Upper lobe of right lung (tissue), 1 donor: ENCODE results near the gene BCL11A. TPM values are rescaled to one million over a fixed set of nuclear protein-coding genes. Genes with fewer than 3 reads are reported as not detected.

ENCODE experiments used
- ATAC-seq: fragments of 200-7000 bp; cut with Tn5 transposase; one replicate; pipeline ENCODE4 v1.9.1; 2020; ENCODE audit warnings: mild to moderate bottlenecking, moderate library complexity
- DNase-seq: peaks from one replicate; pipeline ENCODE4 v3.0.0-alpha.2; 2020
- H3K27ac ChIP-seq: fragments of 200-600 bp; one replicate; pipeline ENCODE4 v1.8.0; 2022
- H3K27me3 ChIP-seq: fragments of 200-600 bp; one replicate; pipeline ENCODE4 v1.8.0; 2022; ENCODE audit warnings: mild to moderate bottlenecking
- H3K36me3 ChIP-seq: fragments of 200-600 bp; one replicate; pipeline ENCODE4 v1.8.0; 2022
- H3K4me1 ChIP-seq: fragments of 200-600 bp; one replicate; pipeline ENCODE4 v1.8.0; 2022
- H3K4me3 ChIP-seq: fragments of 200-600 bp; one replicate; pipeline ENCODE4 v1.8.0; 2022; ENCODE audit warnings: mild to moderate bottlenecking
- H3K9me3 ChIP-seq: fragments of 200-600 bp; one replicate; pipeline ENCODE4 v1.8.0; 2022
- intact Hi-C: fragments of 100-400 bp; cut with DNase I; formaldehyde crosslinking; loops from one replicate; pipeline ENCODE4 v1.11.0; 2022
- total RNA-seq: library from RNA; stranded (reverse); fragmentation: NEBNext Ultra II Directional; extraction: Animal tissue kit (Norgen Biotek cat#: 25700); gene quantifications from one replicate; pipeline ENCODE4 v1.2.1, GENCODE V29; 2021
- TF ChIP-seq, protein P1 (sequence below): fragments of 200-600 bp; IDR thresholded peaks from one replicate; pipeline ENCODE4 v1.8.0; 2022; ENCODE audit warnings: antibody characterized with exemption
- donor health status: DM: no; HTN: yes; CAD: no; lungs with severe emphysema.

The BCL11A gene
- total RNA-seq, 1 donor from 2014 or later: 10.3 TPM

DNA sequence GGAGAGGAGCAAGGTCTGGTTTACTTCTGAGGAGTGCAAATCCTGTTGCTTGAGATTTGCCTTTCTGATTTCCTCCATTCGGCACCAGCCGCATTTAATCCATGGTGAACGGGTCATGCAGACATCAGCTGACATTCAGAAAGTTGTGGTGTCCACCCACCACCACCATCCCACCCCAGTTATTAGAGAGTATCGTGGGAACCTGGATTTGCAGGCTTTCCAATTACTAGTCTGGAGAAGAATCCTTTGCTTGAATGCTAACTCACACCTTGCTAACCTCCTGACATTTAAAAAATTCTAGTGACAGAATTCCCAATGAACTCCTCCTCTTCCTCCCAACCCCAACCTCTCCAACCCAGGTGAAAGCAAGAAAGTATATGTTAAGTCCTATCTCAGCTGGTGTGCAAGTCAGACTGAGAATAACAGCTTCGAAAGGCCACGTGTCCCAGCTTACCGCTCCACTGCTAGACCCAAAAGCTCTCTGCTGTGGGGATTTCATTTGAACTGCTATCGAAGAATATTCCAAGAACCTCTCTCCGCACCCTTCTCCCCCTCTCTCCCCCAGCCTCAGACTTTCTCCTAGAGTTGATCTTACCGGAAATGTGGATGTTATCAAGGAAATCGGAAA is 17.7 kb downstream of the BCL11A start:
- Histone ChIP-seq H3K4me3 (no peak overlapping the region), H3K27me3 (peaks cover 7% of the 10 kb centered on the region), H3K4me1 (peaks cover 6% of the 10 kb centered on the region), H3K9me3 (no peaks in the 10 kb centered on the region), H3K36me3 (no peaks in the 10 kb centered on the region), H3K27ac (no peak overlapping the region)
- ATAC-seq: no peak
- intact Hi-C loops: no loop called here
- TF ChIP-seq, protein P1, sequence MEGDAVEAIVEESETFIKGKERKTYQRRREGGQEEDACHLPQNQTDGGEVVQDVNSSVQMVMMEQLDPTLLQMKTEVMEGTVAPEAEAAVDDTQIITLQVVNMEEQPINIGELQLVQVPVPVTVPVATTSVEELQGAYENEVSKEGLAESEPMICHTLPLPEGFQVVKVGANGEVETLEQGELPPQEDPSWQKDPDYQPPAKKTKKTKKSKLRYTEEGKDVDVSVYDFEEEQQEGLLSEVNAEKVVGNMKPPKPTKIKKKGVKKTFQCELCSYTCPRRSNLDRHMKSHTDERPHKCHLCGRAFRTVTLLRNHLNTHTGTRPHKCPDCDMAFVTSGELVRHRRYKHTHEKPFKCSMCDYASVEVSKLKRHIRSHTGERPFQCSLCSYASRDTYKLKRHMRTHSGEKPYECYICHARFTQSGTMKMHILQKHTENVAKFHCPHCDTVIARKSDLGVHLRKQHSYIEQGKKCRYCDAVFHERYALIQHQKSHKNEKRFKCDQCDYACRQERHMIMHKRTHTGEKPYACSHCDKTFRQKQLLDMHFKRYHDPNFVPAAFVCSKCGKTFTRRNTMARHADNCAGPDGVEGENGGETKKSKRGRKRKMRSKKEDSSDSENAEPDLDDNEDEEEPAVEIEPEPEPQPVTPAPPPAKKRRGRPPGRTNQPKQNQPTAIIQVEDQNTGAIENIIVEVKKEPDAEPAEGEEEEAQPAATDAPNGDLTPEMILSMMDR: no peak
- no peak for DNase-seq

DNA sequence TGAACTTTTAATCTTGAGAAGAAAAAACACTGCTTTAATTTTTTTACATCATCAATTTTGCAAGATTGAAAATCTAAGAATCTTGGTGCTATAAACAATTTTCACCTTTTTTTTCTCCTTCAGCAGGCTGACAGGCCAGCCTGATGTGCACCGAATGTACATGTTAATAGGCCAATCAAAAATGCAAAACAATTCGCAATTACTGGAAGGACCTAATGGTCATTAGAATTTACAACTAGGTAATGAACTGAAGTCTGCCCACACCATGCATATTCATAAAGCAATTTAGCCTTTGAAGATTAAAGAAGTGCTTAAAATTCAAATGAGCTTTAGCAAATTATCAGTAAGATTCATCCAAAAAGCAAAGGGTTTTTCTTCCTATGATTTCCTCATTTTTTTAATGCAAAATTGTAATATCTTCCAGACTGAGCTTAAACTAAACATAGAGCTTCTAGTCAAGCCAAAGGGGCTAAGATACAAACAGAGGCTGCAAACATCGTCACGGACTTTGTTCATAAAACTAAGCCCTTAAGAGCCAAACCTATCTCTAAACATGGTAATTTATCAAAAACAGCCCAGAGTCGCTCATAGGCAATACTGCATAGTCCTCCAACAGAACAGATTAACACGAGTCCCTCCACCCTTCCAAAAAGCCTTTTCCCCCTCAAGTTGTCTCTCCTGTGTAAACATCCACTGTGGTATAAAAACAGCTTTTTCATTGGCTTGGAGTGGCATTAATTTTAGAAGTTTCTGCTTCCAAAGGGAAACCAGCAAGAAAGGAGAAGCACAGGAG is 18.4 kb downstream of the BCL11A start:
- ATAC-seq (no peak), DNase-seq (no peak)
- H3K4me3 ChIP-seq: no peak overlapping the region
- intact Hi-C loops: no loop called here
- H3K9me3 ChIP-seq: no peaks in the 10 kb centered on the region
- H3K27ac ChIP-seq: no peak overlapping the region
- H3K4me1 ChIP-seq: peaks cover 7% of the 10 kb centered on the region
- H3K27me3 ChIP-seq: peaks cover 7% of the 10 kb centered on the region
- no peaks in the 10 kb centered on the region for H3K36me3 ChIP-seq
- TF ChIP-seq, protein P1: no peak

DNA sequence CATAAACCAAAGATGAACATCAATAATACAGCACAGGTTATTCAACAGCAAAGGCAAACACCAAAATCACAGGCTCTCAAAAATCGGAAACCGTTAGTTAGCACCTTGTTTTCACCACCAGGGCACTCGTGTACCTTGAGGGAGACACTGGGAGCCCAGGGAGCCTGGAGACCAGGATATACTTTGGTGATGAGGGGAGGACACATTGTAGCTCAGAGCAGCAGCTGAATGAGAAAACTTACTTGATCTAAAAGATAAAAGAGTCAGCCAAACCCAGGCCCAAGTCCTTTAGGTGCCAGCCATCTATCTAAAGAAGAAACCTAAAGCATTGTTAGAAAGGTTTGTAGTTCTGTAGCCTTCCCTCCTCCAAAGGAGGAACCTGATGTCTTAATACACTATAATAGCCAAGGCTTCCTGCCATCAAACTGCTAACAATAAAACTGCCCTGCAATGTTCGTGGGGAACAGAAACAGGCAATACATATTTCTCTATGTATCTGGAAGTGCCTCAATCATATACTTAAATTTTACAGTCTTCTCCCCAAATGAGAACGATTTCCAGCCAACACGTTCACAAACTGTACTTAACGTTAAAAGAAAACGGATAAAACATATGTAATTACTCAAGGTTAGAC is 19.3 kb downstream of the BCL11A start:
- TF ChIP-seq, protein P1: no peak
- no peak overlapping the region for H3K27ac ChIP-seq
- H3K4me1 ChIP-seq: peaks cover 14% of the 10 kb centered on the region

DNA sequence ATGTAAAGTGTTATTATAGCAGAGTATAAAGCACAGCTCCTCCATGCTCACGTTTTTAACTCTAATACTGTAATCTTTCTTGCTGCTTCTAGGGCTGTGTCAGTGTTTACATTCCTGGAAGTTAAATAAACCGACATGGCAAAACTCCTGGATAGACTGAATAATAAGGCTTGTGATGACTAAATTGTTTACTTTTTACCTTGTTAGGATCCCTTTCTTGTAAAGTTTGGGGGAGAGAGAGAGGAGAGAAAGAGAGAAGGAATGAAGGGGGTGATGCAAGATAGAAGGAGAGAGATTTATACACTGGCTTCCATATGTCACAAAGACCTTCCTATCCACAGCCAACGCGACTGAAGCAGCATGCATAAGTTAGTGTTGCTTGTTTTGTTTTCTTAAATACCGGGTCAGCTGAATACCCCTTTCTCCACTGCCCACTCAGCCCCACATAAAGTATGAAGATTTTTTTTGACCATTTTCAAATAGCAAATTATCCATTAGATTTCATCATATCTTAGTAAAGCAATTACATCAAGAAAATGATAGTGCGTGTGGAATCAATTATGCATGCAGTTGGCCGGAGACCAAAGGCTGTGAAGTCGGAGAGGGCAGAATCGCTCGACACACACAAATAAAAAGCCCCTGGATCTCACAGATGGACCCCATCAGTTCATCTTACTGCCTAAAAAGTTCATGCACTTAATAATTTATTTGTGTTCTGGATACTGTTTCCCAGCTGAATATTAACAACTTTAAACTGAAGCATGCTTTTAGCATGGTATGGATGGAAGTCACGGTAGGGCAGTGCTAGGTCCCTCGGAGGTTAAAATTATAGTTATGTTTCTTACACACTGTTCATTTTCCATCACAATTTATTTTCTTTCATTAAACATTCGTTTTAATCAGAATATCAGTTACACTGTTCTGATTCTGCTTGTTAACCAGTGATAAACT is 20.1 kb downstream of the BCL11A start:
- Histone ChIP-seq H3K9me3 (no peaks in the 10 kb centered on the region), H3K36me3 (no peaks in the 10 kb centered on the region), H3K4me1 (peaks cover 20% of the 10 kb centered on the region), H3K27ac (no peak overlapping the region), H3K27me3 (peaks cover 14% of the 10 kb centered on the region), H3K4me3 (no peak overlapping the region)
- TF ChIP-seq, protein P1: no peak
- intact Hi-C loops: no loop called here
- DNase-seq: no peak
- ATAC-seq: no peak

More for the DNA sequence above, 19.3 kb downstream of the BCL11A start:
- DNase-seq (no peak), ATAC-seq (no peak)
- no peaks in the 10 kb centered on the region for H3K36me3 ChIP-seq
- no peak overlapping the region for H3K4me3 ChIP-seq
- intact Hi-C loops: no loop called here
- H3K27me3 ChIP-seq: peaks cover 7% of the 10 kb centered on the region
- no peaks in the 10 kb centered on the region for H3K9me3 ChIP-seq

DNA sequence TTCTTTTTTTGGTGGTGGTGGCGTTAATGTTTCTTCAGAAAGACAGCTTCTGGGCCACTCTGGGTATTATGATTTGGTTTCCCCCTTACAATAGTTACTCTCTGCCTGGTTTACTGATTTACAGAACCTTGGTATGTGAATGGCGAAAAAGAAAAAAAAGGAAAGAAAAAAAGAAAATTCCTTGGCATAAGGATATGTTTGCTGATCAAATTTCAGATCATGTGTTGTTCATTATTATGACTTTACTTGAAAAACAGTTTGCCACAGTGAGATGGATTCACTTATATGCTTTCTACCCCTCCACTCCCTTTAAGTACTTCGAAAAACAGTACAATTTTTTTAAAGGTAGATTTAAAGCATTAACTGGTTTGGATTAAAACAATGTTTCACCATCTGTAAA is 21.0 kb downstream of the BCL11A start:
- H3K27ac ChIP-seq: no peak overlapping the region
- H3K36me3 ChIP-seq: no peaks in the 10 kb centered on the region
- intact Hi-C loops: no loop called here
- H3K9me3 ChIP-seq: no peaks in the 10 kb centered on the region
- TF ChIP-seq, protein P1: no peak
- H3K4me3 ChIP-seq: no peak overlapping the region
- no peak for DNase-seq
- ATAC-seq: no peak
- H3K4me1 ChIP-seq: peaks cover 21% of the 10 kb centered on the region
- peaks cover 14% of the 10 kb centered on the region for H3K27me3 ChIP-seq
